WTC11 (cell line): ENCODE results near the gene SRSF9. TPM values are rescaled to one million over a fixed set of nuclear protein-coding genes. Genes with fewer than 3 reads are reported as not detected.

Experiments
- ATAC-seq: fragments of 200-7000 bp; cut with Tn5 transposase; 2 replicates; pipeline ENCODE4 v1.10.0; 2021; ENCODE audit warnings: mild to moderate bottlenecking, moderate library complexity
- CTCF ChIA-PET: fragments of 300-600 bp; sonication (Branson Sonifier 250); formaldehyde crosslinking; loops from one replicate; lab custom pipeline; 2021; ENCODE audit warnings: antibody characterized with exemption; lab: Charles Lee
- POLR2A ChIA-PET: fragments of 350-600 bp; sonication (Branson Sonifier 250); formaldehyde crosslinking; loops from one replicate; lab custom pipeline; 2021; ENCODE audit warnings: antibody characterized with exemption; lab: Charles Lee
- DNase-seq: peaks from one replicate; pipeline ENCODE4 v3.0.0; 2021; ENCODE audit warnings: low spot score
- H3K27ac Mint-ChIP-seq: 2 replicates; pipeline ENCODE4 v1.8.0; 2021; ENCODE audit warnings: mixed read lengths
- H3K27me3 Mint-ChIP-seq: 2 replicates; pipeline ENCODE4 v1.8.0; 2021; ENCODE audit warnings: low read depth, mild to moderate bottlenecking, moderate library complexity, mixed read lengths
- H3K36me3 Mint-ChIP-seq: 2 replicates; pipeline ENCODE4 v1.8.0; 2021; ENCODE audit warnings: mixed read lengths
- H3K4me1 Mint-ChIP-seq: 2 replicates; pipeline ENCODE4 v1.8.0; 2022; ENCODE audit warnings: mixed read lengths
- H3K4me3 Mint-ChIP-seq: 2 replicates; pipeline ENCODE4 v1.8.0; 2021; ENCODE audit warnings: mild to moderate bottlenecking, moderate library complexity, mixed read lengths
- H3K9me3 Mint-ChIP-seq: 2 replicates; pipeline ENCODE4 v1.8.0; 2021; ENCODE audit warnings: mixed read lengths
- ATF1 ChIP-seq: sonication (generic); formaldehyde crosslinking; IDR thresholded peaks from 2 replicates; pipeline ENCODE4 v1.8.1; 2023; ENCODE audit warnings: mild to moderate bottlenecking, moderate library complexity, missing genetic modification reagents
- ATF2 ChIP-seq: sonication (generic); formaldehyde crosslinking; IDR thresholded peaks from 2 replicates; pipeline ENCODE4 v1.8.1; 2022; ENCODE audit warnings: low read depth, missing genetic modification reagents, borderline replicate concordance
- CREB1 ChIP-seq: sonication (generic); formaldehyde crosslinking; IDR thresholded peaks from 2 replicates; pipeline ENCODE4 v1.8.0; 2023; ENCODE audit warnings: mild to moderate bottlenecking, missing genetic modification reagents
- E2F1 ChIP-seq: sonication (generic); formaldehyde crosslinking; IDR thresholded peaks from 2 replicates; pipeline ENCODE4 v1.8.0; 2022; ENCODE audit warnings: mild to moderate bottlenecking, missing genetic modification reagents
- ERG ChIP-seq: fragments of 250-450 bp; sonication (Bioruptor Pico); IDR thresholded peaks from 2 replicates; pipeline ENCODE4 v1.8.0; 2021; ENCODE audit warnings: mild to moderate bottlenecking
- ESRRA ChIP-seq: sonication (generic); formaldehyde crosslinking; IDR thresholded peaks from 2 replicates; pipeline ENCODE4 v1.8.1; 2022; ENCODE audit warnings: mild to moderate bottlenecking, missing genetic modification reagents, borderline replicate concordance
- ETV6 ChIP-seq: sonication (generic); formaldehyde crosslinking; IDR thresholded peaks from 2 replicates; pipeline ENCODE4 v1.8.1; 2022; ENCODE audit warnings: mild to moderate bottlenecking, missing genetic modification reagents
- FOXK1 ChIP-seq: sonication (generic); formaldehyde crosslinking; IDR thresholded peaks from 2 replicates; pipeline ENCODE4 v1.8.0; 2022; ENCODE audit warnings: mild to moderate bottlenecking, moderate library complexity, missing genetic modification reagents
- GRHL2 ChIP-seq: fragments of 250-450 bp; sonication (Bioruptor Pico); IDR thresholded peaks from 2 replicates; pipeline ENCODE4 v1.8.0; 2022; ENCODE audit warnings: mild to moderate bottlenecking, moderate library complexity; ENCODE audit not compliant: insufficient replicate concordance, severe bottlenecking
- MYBL2 ChIP-seq: sonication (generic); formaldehyde crosslinking; IDR thresholded peaks from 2 replicates; pipeline ENCODE4 v1.8.1; 2023; ENCODE audit warnings: mild to moderate bottlenecking, moderate library complexity, missing genetic modification reagents
- RELA ChIP-seq: sonication (generic); formaldehyde crosslinking; IDR thresholded peaks from 2 replicates; pipeline ENCODE4 v1.8.1; 2022; ENCODE audit warnings: missing genetic modification reagents, mild to moderate bottlenecking, borderline replicate concordance
- RORB ChIP-seq: fragments of 250-450 bp; sonication (Bioruptor Pico); IDR thresholded peaks from 2 replicates; pipeline ENCODE4 v1.9.0; 2021; ENCODE audit warnings: mild to moderate bottlenecking
- SOX15 ChIP-seq: fragments of 250-450 bp; sonication (Bioruptor Pico); IDR thresholded peaks from 2 replicates; pipeline ENCODE4 v1.9.0; 2021; ENCODE audit warnings: mild to moderate bottlenecking
- SP1 ChIP-seq: sonication (generic); formaldehyde crosslinking; conservative IDR thresholded peaks from 2 replicates; pipeline ENCODE4 v1.8.1; 2022; ENCODE audit warnings: missing genetic modification reagents
- TEAD4 ChIP-seq: sonication (generic); formaldehyde crosslinking; IDR thresholded peaks from 2 replicates; pipeline ENCODE4 v1.8.0; 2022; ENCODE audit warnings: mild to moderate bottlenecking, missing genetic modification reagents
- USF1 ChIP-seq: sonication (generic); formaldehyde crosslinking; IDR thresholded peaks from 2 replicates; pipeline ENCODE4 v1.8.0; 2022; ENCODE audit warnings: mild to moderate bottlenecking, missing genetic modification reagents
- ZBTB21 ChIP-seq: sonication (generic); formaldehyde crosslinking; IDR thresholded peaks from 2 replicates; pipeline ENCODE4 v1.8.1; 2023; ENCODE audit warnings: mild to moderate bottlenecking, missing genetic modification reagents, borderline replicate concordance
- ZBTB43 ChIP-seq: sonication (generic); formaldehyde crosslinking; IDR thresholded peaks from 2 replicates; pipeline ENCODE4 v1.8.1; 2023; ENCODE audit warnings: mild to moderate bottlenecking, missing genetic modification reagents
- ZNF219 ChIP-seq: sonication (generic); formaldehyde crosslinking; IDR thresholded peaks from 2 replicates; pipeline ENCODE4 v1.8.0; 2023; ENCODE audit warnings: missing genetic modification reagents, mild to moderate bottlenecking, borderline replicate concordance
- ZNF263 ChIP-seq: sonication (generic); formaldehyde crosslinking; IDR thresholded peaks from 2 replicates; pipeline ENCODE4 v1.8.1; 2022; ENCODE audit warnings: low read depth, mild to moderate bottlenecking, moderate library complexity, missing genetic modification reagents
- ZNF317 ChIP-seq: sonication (generic); formaldehyde crosslinking; IDR thresholded peaks from 2 replicates; pipeline ENCODE4 v1.8.1; 2023; ENCODE audit warnings: low read depth, mild to moderate bottlenecking, moderate library complexity, missing genetic modification reagents, borderline replicate concordance
- total RNA-seq: library from RNA; stranded (reverse); gene quantifications from 3 replicates; pipeline ENCODE4 v1.2.3, GENCODE V29; 2021

Gene SRSF9
- total RNA-seq, 1 experiment from 2014 or later, result 286 TPM

GRCh38 chr12:120437735-120438494 is 31.6 kb downstream of the SRSF9 start, which contains the start of gene COX6A1 (continued):
- TF ChIP-seq FOXK1 (CRISPR knock-in tag) (no peak), ERG (CRISPR knock-in tag) (0 out of 2 replicates have a peak, but pooled peaks have one; percentile 28), SP1 (CRISPR knock-in tag) (peak; percentile 67), ETV6 (peak; percentile 12; the same call in 1 of the 2 replicates), ZBTB21 (0 out of 2 replicates have a peak, but pooled peaks have one; percentile 24), CREB1 (CRISPR knock-in tag) (no peak), ZNF263 (CRISPR knock-in tag) (no peak)

- Mint-ChIP-seq H3K4me1 (peaks cover 12% of the 10 kb centered on the region), H3K27ac (no peak overlapping the region), H3K4me3 (no peak overlapping the region), H3K27me3 (no peaks in the 10 kb centered on the region), H3K9me3 (no peaks in the 10 kb centered on the region), H3K36me3 (no peaks in the 10 kb centered on the region)
- TF ChIP-seq ATF2 (CRISPR knock-in tag), result no peak
- TF ChIP-seq ESRRA (CRISPR knock-in tag), result no peak
- TF ChIP-seq RELA (CRISPR knock-in tag), result no peak
- no peak for TF ChIP-seq RORB (CRISPR knock-in tag)
- no peak for TF ChIP-seq FOXK1 (CRISPR knock-in tag)
- no peak for TF ChIP-seq MYBL2 (CRISPR knock-in tag)
- ChIA-PET CTCF (interaction anchor here (0.6 to 6.1 kb wide), 7 partner anchors 31 to 123 kb away, joined by 3 to 89 read pairs (median 3); no protein-coding TSS in a partner anchor), POLR2A (interaction anchor here (0.6 kb wide), 1 partner anchor 76 kb away, joined by 3 read pairs; no protein-coding TSS in a partner anchor)
- no peak for ATAC-seq
- no peak for DNase-seq
These were observed 36.6 kb downstream of the SRSF9 start for GRCh38 chr12:120432772-120433525.

- ChIA-PET CTCF (interaction anchor here (0.8 to 6.1 kb wide), 17 partner anchors 9 to 220 kb away, joined by 3 to 89 read pairs (median 11); partner anchors contain the start of genes MSI1, SIRT4 and SRSF9), POLR2A (interaction anchor here (1.0 to 1.5 kb wide), 2 partner anchors 41 to 62 kb away, joined by 4 to 15 read pairs; no protein-coding TSS in a partner anchor)
- Mint-ChIP-seq H3K9me3 (no peaks in the 10 kb centered on the region), H3K36me3 (no peaks in the 10 kb centered on the region), H3K27ac (no peak overlapping the region), H3K4me3 (no peak overlapping the region), H3K27me3 (no peaks in the 10 kb centered on the region), H3K4me1 (peaks cover 8% of the 10 kb centered on the region)
- DNase-seq (no peak), ATAC-seq (no peak)
- TF ChIP-seq ATF1 (CRISPR knock-in tag) (no peak), SOX15 (CRISPR knock-in tag) (no peak), GRHL2 (no peak)
These were observed 40.2 kb downstream of the SRSF9 start for GRCh38 chr12:120429368-120429767.

- H3K4me1 Mint-ChIP-seq, result peaks cover 8% of the 10 kb centered on the region
- H3K9me3 Mint-ChIP-seq, result no peaks in the 10 kb centered on the region
- H3K27me3 Mint-ChIP-seq, result 0 out of 2 replicates have a peak, but pooled peaks cover 2% of the 10 kb centered on the region
- no peaks in the 10 kb centered on the region for H3K36me3 Mint-ChIP-seq
- ChIA-PET POLR2A (interaction anchor here (1.5 kb wide), 1 partner anchor 62 kb away, joined by 15 read pairs; no protein-coding TSS in a partner anchor), CTCF (interaction anchor here (0.8 to 6.1 kb wide), 12 partner anchors 9 to 221 kb away, joined by 3 to 89 read pairs (median 14); partner anchors contain the start of genes MSI1 and SRSF9)
- DNase-seq (no peak), ATAC-seq (no peak)
- H3K27ac Mint-ChIP-seq, result no peak overlapping the region
- no peak overlapping the region for H3K4me3 Mint-ChIP-seq
- no peak for TF ChIP-seq ZNF317
- no peak for TF ChIP-seq TEAD4
- no peak for TF ChIP-seq E2F1 (CRISPR knock-in tag)
- no peak for TF ChIP-seq USF1 (CRISPR knock-in tag)
- TF ChIP-seq ZBTB43, result no peak
- TF ChIP-seq ZNF219 (CRISPR knock-in tag), result no peak
These were observed 40.8 kb downstream of the SRSF9 start for GRCh38 chr12:120428597-120429229.
